GM19324 (cell line): ENCODE results near the gene SLC23A2.
"Not testable (repeated sequence)": the region's sequence is repeated elsewhere in the genome, so short reads cannot be mapped to it uniquely, and the experiment has no call there.

ENCODE experiments used
- ATAC-seq: cut with Tn5 transposase; IDR thresholded peaks from one replicate; pipeline ENCODE4 v1.9.1; 2021; ENCODE audit warnings: mild to moderate bottlenecking, moderate library complexity; ENCODE audit not compliant: unreplicated experiment, low FRiP score

SLC23A2 gene

GRCh38 chr20:4883546-4883945 lies 117.8 kb downstream of the SLC23A2 start:
- ATAC-seq = no peak

GRCh38 chr20:4883051-4883450 lies 118.3 kb downstream of the SLC23A2 start:
- ATAC-seq = no peak

- no peak for ATAC-seq
Measured at GRCh38 chr20:4881006-4881730, 120.1 kb downstream of the SLC23A2 start.

GRCh38 chr20:4880051-4880450 lies 121.3 kb downstream of the SLC23A2 start:
- ATAC-seq = no peak

GRCh38 chr20:4878099-4878498 lies 123.2 kb downstream of the SLC23A2 start:
- not testable (repeated sequence) for ATAC-seq

- no peak for ATAC-seq
Measured at GRCh38 chr20:4876731-4877130, 124.6 kb downstream of the SLC23A2 start.

- no peak for ATAC-seq
Measured at GRCh38 chr20:4876301-4876700, 125.0 kb downstream of the SLC23A2 start.

GRCh38 chr20:4875578-4876067 lies 125.7 kb downstream of the SLC23A2 start:
- ATAC-seq = no peak

GRCh38 chr20:4873396-4873795 lies 127.9 kb downstream of the SLC23A2 start:
- no peak for ATAC-seq

GRCh38 chr20:4871486-4871885 lies 129.8 kb downstream of the SLC23A2 start:
- ATAC-seq = no peak

- no peak for ATAC-seq
Measured at GRCh38 chr20:4870906-4871305, 130.4 kb downstream of the SLC23A2 start.

- no peak for ATAC-seq
Measured at GRCh38 chr20:4869290-4870193, 131.8 kb downstream of the SLC23A2 start.

GRCh38 chr20:4867051-4867450 lies 134.3 kb downstream of the SLC23A2 start:
- ATAC-seq = no peak

- no peak for ATAC-seq
Measured at GRCh38 chr20:4866429-4866828, 134.9 kb downstream of the SLC23A2 start.

- no peak for ATAC-seq
Measured at GRCh38 chr20:4864311-4864752, 137.0 kb downstream of the SLC23A2 start.

GRCh38 chr20:4862661-4863060 lies 138.6 kb downstream of the SLC23A2 start:
- no peak for ATAC-seq

- no peak for ATAC-seq
Measured at GRCh38 chr20:4861961-4862360, 139.3 kb downstream of the SLC23A2 start.

- no peak for ATAC-seq
Measured at GRCh38 chr20:4858000-4858399, 143.3 kb downstream of the SLC23A2 start.

GRCh38 chr20:4856022-4856755 lies 145.1 kb downstream of the SLC23A2 start:
- ATAC-seq = no peak

GRCh38 chr20:4855555-4855954 lies 145.8 kb downstream of the SLC23A2 start:
- ATAC-seq = no peak

GRCh38 chr20:4855097-4855496 lies 146.2 kb downstream of the SLC23A2 start:
- ATAC-seq = no peak
